Measurements from ENCODE around the gene TTC1.

- TF ChIP-seq EP300 (IDR thresholded peaks at IDR 0.05; ENCODE audit: borderline replicate concordance) (no peak), CEBPB (IDR thresholded peaks at IDR 0.05) (no peak), ZBTB7A (IDR thresholded peaks at IDR 0.05; ENCODE audit: low read depth) (no peak), RAD21 (IDR thresholded peaks at IDR 0.05; ENCODE audit: low read depth) (no peak), TEAD4 (IDR thresholded peaks at IDR 0.05) (no peak), FOXM1 (IDR thresholded peaks at IDR 0.05; ENCODE audit: borderline replicate concordance, low read depth) (no peak), YY1 (IDR thresholded peaks at IDR 0.05; ENCODE audit: low read depth) (no peak), EGR1 (IDR thresholded peaks at IDR 0.05) (no peak), CREB1 (IDR thresholded peaks at IDR 0.05; ENCODE audit: low read depth) (no peak), TAF1 (IDR thresholded peaks at IDR 0.05; ENCODE audit: low read depth) (no peak)
- TF ChIP-seq, protein P1, sequence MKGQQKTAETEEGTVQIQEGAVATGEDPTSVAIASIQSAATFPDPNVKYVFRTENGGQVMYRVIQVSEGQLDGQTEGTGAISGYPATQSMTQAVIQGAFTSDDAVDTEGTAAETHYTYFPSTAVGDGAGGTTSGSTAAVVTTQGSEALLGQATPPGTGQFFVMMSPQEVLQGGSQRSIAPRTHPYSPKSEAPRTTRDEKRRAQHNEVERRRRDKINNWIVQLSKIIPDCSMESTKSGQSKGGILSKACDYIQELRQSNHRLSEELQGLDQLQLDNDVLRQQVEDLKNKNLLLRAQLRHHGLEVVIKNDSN (IDR thresholded peaks at IDR 0.05) = no peak
These were observed 96.9 kb downstream of the TTC1 start for GRCh38 chr5:160105686-160106360.
